ENCODE measurements around the gene CST7. TPM values are rescaled to one million over a fixed set of nuclear protein-coding genes. Genes with fewer than 3 reads are reported as not detected.

The CST7 gene
- total and polyA plus RNA-seq, 2 experiments from 2014 or later = not detected

- TF ChIP-seq REST (IDR thresholded peaks at IDR 0.05; ENCODE audit: unreplicated experiment) (no peak), ZNF331 (CRISPR knock-in tag; IDR thresholded peaks at IDR 0.05; ENCODE audit: low read depth) (no peak), ZNF114 (CRISPR knock-in tag; IDR thresholded peaks at IDR 0.05) (no peak)
These were observed 57.5 kb downstream of the CST7 start (continued) for GRCh38 chr20:25006431-25007167.

- H3K9me3 Mint-ChIP-seq = peaks cover 3% of the 10 kb centered on the region; the same call in 1 of the 3 replicates
- no peak for TF ChIP-seq CREB1 (CRISPR knock-in tag; IDR thresholded peaks at IDR 0.05; ENCODE audit: low read depth)
- TF ChIP-seq CTCF (conservative IDR thresholded peaks at IDR 0.05; ENCODE audit: low read depth in 2 of 2) = no peak
- TF ChIP-seq ETS1 (IDR thresholded peaks at IDR 0.05) = no peak
- TF ChIP-seq STAT1 (IDR thresholded peaks at IDR 0.05; ENCODE audit: unreplicated experiment) = no peak
- no peak for TF ChIP-seq EZH2phosphoT487 (IDR thresholded peaks at IDR 0.05; ENCODE audit: unreplicated experiment)
- TF ChIP-seq EZH2 (IDR thresholded peaks at IDR 0.05; ENCODE audit: low read depth, unreplicated experiment) = no peak
- no peak for TF ChIP-seq NANOG (IDR thresholded peaks at IDR 0.05; ENCODE audit: borderline replicate concordance)
- no peak for TF ChIP-seq ZNF331 (CRISPR knock-in tag; IDR thresholded peaks at IDR 0.05; ENCODE audit: low read depth)
- TF ChIP-seq REST (IDR thresholded peaks at IDR 0.05; ENCODE audit: unreplicated experiment) = no peak
- no peak for TF ChIP-seq ZNF114 (CRISPR knock-in tag; IDR thresholded peaks at IDR 0.05)
These were observed 58.6 kb downstream of the CST7 start for GRCh38 chr20:25007491-25008305.

More at GRCh38 chr20:25007491-25008305, 58.6 kb downstream of the CST7 start:
- ATAC-seq = no peak
- DNase-seq (ENCODE audit: low spot score) = no peak
- Histone ChIP-seq H3K4me3 (no peak overlapping the region), H3K36me3 (ENCODE audit: insufficient read depth) (no peaks in the 10 kb centered on the region), H3F3A (replicated peaks; ENCODE audit: low read depth) (no peaks in the 10 kb centered on the region), H3K4me1 (ENCODE audit: insufficient read depth) (no peaks in the 10 kb centered on the region), H3K27me3 (ENCODE audit: insufficient read depth) (no peaks in the 10 kb centered on the region), H3K4me2 (no peak overlapping the region), H4K20me1 (replicated peaks; ENCODE audit: insufficient read depth) (no peaks in the 10 kb centered on the region), H3K79me2 (replicated peaks; ENCODE audit: insufficient read depth) (no peaks in the 10 kb centered on the region), H2AFZ (no peak overlapping the region), H3K9me2 (ENCODE audit: insufficient read depth) (no peaks in the 10 kb centered on the region), H3K27ac (ENCODE audit: low read depth) (no peak overlapping the region)
- Mint-ChIP-seq H3K4me3 (no peak overlapping the region), H3K27ac (no peak overlapping the region), H3K27me3 (ENCODE audit: insufficient read depth, low read depth, poor library complexity) (peaks cover 4% of the 10 kb centered on the region), H3K4me1 (no peaks in the 10 kb centered on the region), H3K36me3 (ENCODE audit: low read depth) (no peaks in the 10 kb centered on the region)
